Hematopoietic multipotent progenitor cell treated with erythropoietin and hydrocortisone succinate and interleukin-3 and kit ligand, for 17 days (in vitro differentiated cells): ENCODE results near the gene HOXC13.

Experiments used
- DNase-seq: peaks from one replicate; pipeline ENCODE4 v3.0.0-alpha.2; 2015; ENCODE audit warnings: low spot score

HOXC13 gene

GRCh38 chr12:53939141-53940108 lies 794 bp downstream of the HOXC13 start:
- no peak for DNase-seq

GRCh38 chr12:53940443-53941014 lies 1.9 kb downstream of the HOXC13 start:
- no peak for DNase-seq

- no peak for DNase-seq
Observed at GRCh38 chr12:53941187-53941586, 2.6 kb downstream of the HOXC13 start.

GRCh38 chr12:53941750-53942149 lies 3.1 kb downstream of the HOXC13 start:
- DNase-seq: no peak

- DNase-seq: no peak
Observed at GRCh38 chr12:53942467-53942997, 3.9 kb downstream of the HOXC13 start.

- no peak for DNase-seq
Observed at GRCh38 chr12:53944209-53944608, 5.6 kb downstream of the HOXC13 start.

- DNase-seq: no peak
Observed at GRCh38 chr12:53944907-53945847, 6.5 kb downstream of the HOXC13 start.

- DNase-seq: no peak
Observed at GRCh38 chr12:53947743-53948142, 9.1 kb downstream of the HOXC13 start.

- no peak for DNase-seq
Observed at GRCh38 chr12:53948650-53949593, 10.3 kb downstream of the HOXC13 start.

- no peak for DNase-seq
Observed at GRCh38 chr12:53949631-53950436, 11.2 kb downstream of the HOXC13 start.

- no peak for DNase-seq
Observed at GRCh38 chr12:53950437-53950773, 11.8 kb downstream of the HOXC13 start.

GRCh38 chr12:53950789-53951576 lies 12.4 kb downstream of the HOXC13 start:
- DNase-seq: no peak

- no peak for DNase-seq
Observed at GRCh38 chr12:53951577-53952334, 13.1 kb downstream of the HOXC13 start.

GRCh38 chr12:53952335-53952694 lies 13.7 kb downstream of the HOXC13 start:
- DNase-seq: no peak

- DNase-seq: no peak
Observed at GRCh38 chr12:53952871-53953734, 14.5 kb downstream of the HOXC13 start.

GRCh38 chr12:53953831-53954693 lies 15.4 kb downstream of the HOXC13 start:
- DNase-seq: no peak

- DNase-seq: no peak
Observed at GRCh38 chr12:53954694-53955035, 16.0 kb downstream of the HOXC13 start, which contains the start of gene HOXC12. Gene HOXC12 (plus strand): TSS chr12:53954903. CDS start chr12:53954930, 27 bp downstream.
